Measurements from ENCODE around the gene TLR5. TPM values are rescaled to one million over a fixed set of nuclear protein-coding genes. Genes with fewer than 3 reads are reported as not detected.

TLR5 gene
- total and polyA plus RNA-seq, 11 donors, result 0.25 to 9.0 (median 1.7) TPM

- Histone ChIP-seq H3K36me3 (no peaks in the 10 kb centered on the region), H3K9me3 (no peaks in the 10 kb centered on the region), H3K4me1 (peaks cover 0 to 21% (median 5%) of the 10 kb centered on the region in 12 donors), H3K27ac (no peak overlapping the region), H3K27me3 (no peaks in the 10 kb centered on the region), H3K4me3 (no peak overlapping the region)
- TF ChIP-seq POLR2A (IDR thresholded peaks at IDR 0.05) (no peak), CTCF (IDR thresholded peaks at IDR 0.05) (no peak)
- 43 to 55% (median 53%) methylated on average over 2 of the region's 2 CpGs for WGBS, 4 donors
- intact Hi-C loops (cut with DNase I), result no loop called here
- DNase-seq (no peak), ATAC-seq (no peak)
Observed at GRCh38 chr1:223155153-223155552, 12.1 kb upstream of the TLR5 start.

- peak in 3 of 4 donors; percentile 51 to 93 (median 66) for ATAC-seq
- H3K4me3 ChIP-seq, result no peak overlapping the region
- H3K9me3 ChIP-seq, result no peaks in the 10 kb centered on the region
- no peaks in the 10 kb centered on the region for H3K36me3 ChIP-seq
- no peaks in the 10 kb centered on the region for H3K27me3 ChIP-seq
- peak overlapping the region in 4 of 12 donors; percentile 8 to 45 (median 8) for H3K27ac ChIP-seq
- 49 to 64% (median 55%) methylated on average over 3 of the region's 3 CpGs for WGBS, 4 donors
- peak in 2 of 5 donors; percentile 38 to 46 for DNase-seq
- H3K4me1 ChIP-seq, result peaks cover 0 to 21% (median 5%) of the 10 kb centered on the region in 12 donors
- TF ChIP-seq CTCF (IDR thresholded peaks at IDR 0.05) (no peak), POLR2A (IDR thresholded peaks at IDR 0.05) (no peak)
- intact Hi-C loops (cut with DNase I), result no loop called here
Observed at GRCh38 chr1:223153177-223154119, 10.4 kb upstream of the TLR5 start.

GRCh38 chr1:223152399-223152798 is 9.4 kb upstream of the TLR5 start:
- Histone ChIP-seq H3K4me1 (peaks cover 0 to 21% (median 5%) of the 10 kb centered on the region in 12 donors), H3K9me3 (peaks cover 0 to 9% (median 0%) of the 10 kb centered on the region in 12 donors), H3K27ac (peak overlapping the region in 1 of 12 donors; percentile 45), H3K36me3 (no peaks in the 10 kb centered on the region), H3K4me3 (no peak overlapping the region), H3K27me3 (no peaks in the 10 kb centered on the region)
- ATAC-seq (no peak), DNase-seq (no peak)
- WGBS, 4 donors, result 67 to 85% (median 77%) methylated on average over 4 of the region's 4 CpGs
- no peak for TF ChIP-seq CTCF (IDR thresholded peaks at IDR 0.05)
- no peak for TF ChIP-seq POLR2A (IDR thresholded peaks at IDR 0.05)
- intact Hi-C loops (cut with DNase I), result no loop called here

GRCh38 chr1:223150443-223150842 is 7.4 kb upstream of the TLR5 start:
- Histone ChIP-seq H3K36me3 (no peaks in the 10 kb centered on the region), H3K4me3 (no peak overlapping the region), H3K4me1 (peaks cover 0 to 21% (median 5%) of the 10 kb centered on the region in 12 donors), H3K27ac (no peak overlapping the region), H3K27me3 (no peaks in the 10 kb centered on the region), H3K9me3 (peaks cover 0 to 13% (median 0%) of the 10 kb centered on the region in 12 donors)
- TF ChIP-seq POLR2A (IDR thresholded peaks at IDR 0.05) (no peak), CTCF (IDR thresholded peaks at IDR 0.05) (no peak)
- WGBS, 4 donors, result 58 to 78% (median 76%) methylated on average over 5 of the region's 5 CpGs
- DNase-seq, result no peak
- no peak for ATAC-seq
- intact Hi-C loops (cut with DNase I), result no loop called here

Measured in heart left ventricle (tissue), 16 donors.